Gastrocnemius medialis (tissue), 4 donors: Measurements from ENCODE around the gene NADSYN1.

Source experiments
- CTCF ChIP-seq, 5 experiments: fragments of 450-650 bp in 3 of 5; fragments of 200-600 bp in 2 of 5; sonication (generic) in 2 of 5; IDR thresholded peaks in 4 of 5; conservative IDR thresholded peaks in 1 of 5; 1 replicate in 4 of 5; 2 replicates in 1 of 5; pipeline ENCODE4 v1.5.1; 2016 to 2019; ENCODE audit warnings: antibody characterized with exemption in 5 of 5, mild to moderate bottlenecking in 3 of 5, moderate library complexity in 3 of 5
- POLR2A ChIP-seq, 2 donors: fragments of 450-650 bp; IDR thresholded peaks; one replicate each; pipeline ENCODE4 v1.6.1; 2017; ENCODE audit warnings: antibody characterized with exemption in 2 of 2, mild to moderate bottlenecking in 2 of 2, moderate library complexity in 2 of 2

- TF ChIP-seq CTCF (IDR thresholded peaks at IDR 0.05 in 4 of 5, conservative IDR thresholded peaks at IDR 0.05 in 1 of 5) (no peak), POLR2A (IDR thresholded peaks at IDR 0.05) (no peak)
Observed at GRCh38 chr11:71525938-71526495, 73.0 kb downstream of the NADSYN1 start.
